Measurements from ENCODE around the gene TCF7.
"Not testable (repeated sequence)": the region's sequence is repeated elsewhere in the genome, so short reads cannot be mapped to it uniquely, and the experiment has no call there.

TCF7 gene

GRCh38 chr5:134145041-134145757 lies 30.7 kb downstream of the TCF7 start:
- DNase-seq (ENCODE audit: low read depth): no peak

GRCh38 chr5:134145779-134146581 lies 31.5 kb downstream of the TCF7 start:
- peak; percentile 60 for DNase-seq (ENCODE audit: low read depth)

GRCh38 chr5:134146651-134147518 lies 32.4 kb downstream of the TCF7 start:
- no peak for DNase-seq (ENCODE audit: low read depth)

GRCh38 chr5:134148316-134148715 lies 33.8 kb downstream of the TCF7 start:
- DNase-seq (ENCODE audit: low read depth): no peak

DNA sequence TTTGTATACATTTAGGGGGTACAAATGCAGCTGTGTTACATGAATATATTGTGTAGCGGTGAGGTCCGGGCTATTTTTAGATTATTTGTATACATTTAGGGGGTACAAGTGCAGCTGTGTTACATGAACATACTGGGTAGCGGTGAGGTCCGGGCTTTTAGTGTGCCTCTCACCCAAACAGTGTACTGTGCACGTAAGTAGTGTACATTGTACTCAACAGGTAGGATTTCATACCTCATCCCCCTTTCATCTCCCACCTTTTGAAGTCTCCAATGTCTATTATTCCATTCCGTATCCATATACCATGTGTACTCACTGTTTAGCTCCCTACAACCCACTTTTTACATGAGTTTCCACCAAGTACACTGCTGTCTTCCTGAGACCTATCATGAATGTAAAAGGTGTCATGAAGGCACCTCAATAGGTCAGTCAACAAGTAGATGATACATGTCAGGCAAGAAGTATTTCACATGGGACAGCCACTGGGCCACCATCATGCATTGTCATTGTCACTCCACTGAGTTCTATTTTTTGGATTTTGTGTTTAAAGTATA lies 34.6 kb downstream of the TCF7 start:
- DNase-seq (ENCODE audit: low read depth): no peak

DNA sequence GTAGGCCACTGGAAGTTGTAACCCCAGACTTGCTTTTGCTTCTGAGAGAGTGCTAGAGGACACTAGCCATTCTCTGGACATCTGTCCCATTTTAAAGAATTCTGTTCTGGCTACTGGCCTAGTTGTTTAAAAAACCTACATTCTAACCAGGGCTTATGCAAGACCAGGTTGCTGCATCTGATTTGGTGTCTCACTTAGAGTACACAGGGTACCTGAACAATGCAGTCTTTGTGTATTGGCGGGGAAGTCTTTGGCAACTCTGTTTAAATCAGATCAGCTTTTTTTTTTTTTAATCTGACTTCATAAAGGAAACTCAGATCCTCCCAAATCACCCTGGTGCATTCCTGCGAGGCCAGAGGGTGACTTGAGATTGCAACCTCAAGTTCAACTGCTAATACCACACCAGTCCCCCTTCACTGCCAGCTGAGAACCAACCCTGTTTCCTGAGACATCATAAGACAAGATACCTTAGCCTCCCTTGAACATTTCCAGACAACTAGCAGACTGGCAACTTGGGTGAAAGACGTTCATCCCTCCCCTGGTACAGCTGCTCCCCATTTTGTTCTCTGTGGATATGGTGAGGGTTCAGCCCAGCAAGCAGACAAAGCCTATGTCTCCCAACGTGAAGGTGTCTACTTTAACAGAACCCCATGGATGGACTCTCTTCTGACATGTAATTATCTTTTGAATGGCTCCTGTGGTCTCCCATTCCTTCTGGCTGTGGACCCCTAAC lies 35.3 kb downstream of the TCF7 start:
- no peak for DNase-seq (ENCODE audit: low read depth)

GRCh38 chr5:134151723-134152122 lies 37.2 kb downstream of the TCF7 start:
- no peak for DNase-seq (ENCODE audit: low read depth)

GRCh38 chr5:134152173-134152832 lies 37.8 kb downstream of the TCF7 start:
- DNase-seq (ENCODE audit: low read depth): not testable (repeated sequence)

- no peak for DNase-seq (ENCODE audit: low read depth)
These were observed 38.8 kb downstream of the TCF7 start for GRCh38 chr5:134153241-134153640.

DNA sequence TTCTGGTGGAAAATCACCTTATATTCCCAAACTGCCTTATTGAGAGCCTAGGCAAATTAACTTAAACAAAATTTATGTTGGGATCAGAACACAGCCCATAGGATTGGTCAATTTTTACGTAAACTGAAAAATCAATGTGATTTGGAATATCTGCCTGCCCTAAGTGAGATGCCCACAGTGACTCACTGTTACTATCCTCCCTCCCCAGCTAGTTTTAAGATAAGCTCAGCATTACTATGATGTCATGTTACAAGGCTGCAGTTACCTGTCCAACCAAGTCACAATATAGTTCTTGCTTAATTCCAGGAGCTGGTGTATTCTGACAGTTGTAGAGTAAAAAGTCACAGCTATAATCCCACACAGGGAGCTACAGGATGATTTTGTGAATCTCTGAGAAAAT lies 39.2 kb downstream of the TCF7 start:
- DNase-seq (ENCODE audit: low read depth): no peak

GRCh38 chr5:134161513-134162395 lies 47.3 kb downstream of the TCF7 start:
- no peak for DNase-seq (ENCODE audit: low read depth)

GRCh38 chr5:134162592-134162991 lies 48.1 kb downstream of the TCF7 start:
- DNase-seq (ENCODE audit: low read depth): no peak

DNA sequence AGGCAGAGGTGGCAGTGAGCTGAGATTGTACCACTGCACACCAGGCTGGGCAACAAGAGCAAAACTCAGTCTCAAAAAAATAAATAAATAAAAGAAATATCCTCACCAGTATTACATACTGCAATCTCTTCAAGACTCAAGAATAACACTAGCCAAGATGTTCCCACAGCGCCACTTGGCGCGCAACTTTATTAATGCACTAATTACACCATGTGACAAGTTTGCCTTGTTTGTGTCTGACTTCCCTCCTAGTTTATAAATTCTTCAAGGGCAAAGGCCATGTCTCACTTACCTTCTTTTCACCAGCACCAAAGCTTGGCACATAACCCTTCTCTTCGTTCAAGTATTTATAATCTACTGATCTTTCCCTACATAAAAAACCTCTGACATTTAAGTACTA lies 57.5 kb downstream of the TCF7 start:
- DNase-seq (ENCODE audit: low read depth): no peak

DNA sequence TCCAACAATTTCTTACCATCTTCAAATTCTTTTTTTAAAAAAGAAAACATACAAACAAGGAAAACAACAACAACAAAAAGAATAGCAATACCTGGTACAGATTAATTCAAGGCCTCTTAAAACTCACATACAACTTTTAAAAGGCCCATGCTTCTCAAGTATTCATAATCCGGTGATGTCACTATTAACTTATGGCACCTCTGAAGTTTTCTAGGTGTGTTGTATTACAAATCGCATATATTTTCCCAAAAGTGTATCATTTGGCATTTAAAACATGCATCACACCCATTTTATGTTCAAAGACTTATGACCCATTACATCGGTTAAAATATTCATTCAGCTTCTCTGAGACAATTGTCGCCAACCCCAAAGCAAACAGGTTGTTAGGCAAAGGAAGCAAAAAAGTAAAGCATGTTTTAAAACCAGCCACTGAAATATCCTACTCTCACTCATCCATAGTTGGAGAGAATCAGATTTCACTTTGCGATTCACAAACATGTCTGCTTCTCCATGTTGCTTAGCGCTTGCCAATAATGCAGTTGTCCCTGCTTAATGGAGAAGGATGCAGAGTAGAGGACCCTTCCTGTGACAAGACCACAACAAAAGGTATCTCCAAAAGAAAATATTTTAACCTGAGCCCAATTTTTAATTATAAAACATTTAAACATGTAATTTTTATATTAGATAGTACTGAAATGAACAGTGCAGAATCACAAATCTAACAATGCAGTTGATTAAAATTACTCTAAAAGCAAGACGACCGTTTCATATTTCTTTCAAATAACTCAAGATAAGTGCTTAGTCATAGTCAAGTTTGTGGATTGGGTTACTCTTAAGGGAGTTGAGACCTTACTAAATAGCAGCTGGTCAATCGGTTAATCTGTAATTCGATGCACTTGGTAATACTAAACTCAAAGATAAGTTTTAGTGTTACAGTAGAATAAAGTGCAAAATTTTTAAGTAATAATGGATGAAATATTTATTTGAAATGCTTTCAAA lies 60.7 kb downstream of the TCF7 start:
- DNase-seq (ENCODE audit: low read depth): no peak

GRCh38 chr5:134175921-134176510 lies 61.5 kb downstream of the TCF7 start:
- no peak for DNase-seq (ENCODE audit: low read depth)

DNA sequence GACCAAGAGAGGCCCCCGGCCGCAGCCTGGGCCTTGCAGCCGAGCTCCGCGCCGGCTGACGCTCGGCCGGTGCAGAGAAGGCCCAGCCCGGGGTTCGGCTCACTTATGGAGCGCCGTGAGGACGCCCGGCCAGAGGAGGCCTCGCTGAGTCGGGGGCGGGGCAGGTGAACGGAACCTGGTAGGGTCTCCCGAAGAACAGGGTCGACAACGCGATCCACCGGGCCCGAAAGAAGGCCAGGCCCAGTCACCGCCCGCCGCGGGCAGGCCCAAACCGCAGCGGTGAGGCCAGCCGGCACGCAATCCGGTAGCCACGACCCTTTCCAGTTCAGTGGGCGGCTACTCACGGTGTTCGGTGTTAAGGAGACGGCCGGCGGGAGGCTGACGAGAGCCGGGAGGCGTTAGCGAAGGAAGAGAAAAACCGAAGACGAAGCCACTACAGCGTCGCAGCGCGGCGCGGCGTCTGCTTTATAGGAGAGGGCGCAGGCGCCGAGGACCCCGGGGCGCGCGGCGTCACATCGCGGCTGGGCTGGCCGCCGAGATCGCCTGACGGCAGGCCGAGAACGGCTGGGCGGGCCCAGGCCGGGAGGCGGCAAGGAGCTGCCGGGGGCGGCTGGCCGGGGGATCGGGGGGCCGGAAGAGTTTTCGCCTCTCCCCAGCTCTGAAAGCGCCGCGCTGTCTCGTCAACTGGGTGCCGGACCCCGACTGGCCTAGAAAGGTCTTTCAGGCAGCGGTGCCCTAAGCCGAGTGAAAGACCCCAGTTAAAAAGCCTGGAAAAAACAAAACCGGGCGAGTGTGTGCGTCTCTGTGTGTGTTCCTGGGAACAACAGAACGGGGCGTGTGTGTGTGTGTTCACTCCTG lies 62.3 kb downstream of the TCF7 start, which contains the start of gene SKP1:
Gene SKP1, minus strand, starts transcription at position 440 of the 858 bp plus-strand sequence. CDS start 2,928 bp downstream, outside the sequence.
- DNase-seq (ENCODE audit: low read depth): peak; percentile 76

Measured in stimulated activated CD8-positive, alpha-beta memory T cell treated with anti-CD3 and anti-CD28 coated beads, Interleukin-12 subunit alpha, Interleukin-12 subunit beta, amount 100 ng/mL, for 4 hours (primary cell).